Measurements from ENCODE around the gene MGLL. TPM values are rescaled to one million over a fixed set of nuclear protein-coding genes. Genes with fewer than 3 reads are reported as not detected.
A peak's percentile ranks its signal among the peaks of the same experiment; 100 is the strongest.

The MGLL gene
- total RNA-seq, 2 experiments from 2014 or later: 0.28 to 0.38 TPM

GRCh38 chr3:127730171-127730570 lies 92.1 kb downstream of the MGLL start:
- Mint-ChIP-seq H3K9me3 (no peaks in the 10 kb centered on the region), H3K4me1 (ENCODE audit: low read depth) (no peaks in the 10 kb centered on the region), H3K27me3 (peaks cover 16% of the 10 kb centered on the region), H3K4me3 (no peak overlapping the region), H3K36me3 (ENCODE audit: low read depth) (no peaks in the 10 kb centered on the region), H3K27ac (no peak overlapping the region)
- Histone ChIP-seq H3K27ac (ENCODE audit: low read depth in 1 of 2, low read length in 2 of 2) (no peak overlapping the region), H3K4me3 (ENCODE audit: low read length) (no peak overlapping the region), H3K4me1 (ENCODE audit: insufficient read depth, low read length) (peaks cover 5% of the 10 kb centered on the region), H3K36me3 (ENCODE audit: insufficient read depth, low read length) (no peaks in the 10 kb centered on the region), H3K9me3 (ENCODE audit: control insufficient read depth in 1 of 2, insufficient read depth in 1 of 2, low read length in 2 of 2) (no peaks in the 10 kb centered on the region), H3K27me3 (ENCODE audit: control insufficient read depth in 1 of 2, insufficient read depth in 2 of 2, low read length in 2 of 2) (peaks cover 0 to 3% of the 10 kb centered on the region in 2 experiments)
- ChIA-PET CTCF (no interaction called here), POLR2A (no interaction called here)
- DNase-seq (no peak), ATAC-seq (ENCODE audit: poor library complexity) (no peak)
- intact Hi-C loops (cut with DNase I, micrococcal nuclease): no loop called here
- TF ChIP-seq CTCF (IDR thresholded peaks at IDR 0.05): no peak

GRCh38 chr3:127729556-127730056 lies 92.7 kb downstream of the MGLL start:
- no peak overlapping the region for H3K27ac ChIP-seq (ENCODE audit: low read depth in 1 of 2, low read length in 2 of 2)

GRCh38 chr3:127728417-127729015 lies 93.8 kb downstream of the MGLL start:
- ChIA-PET CTCF (no interaction called here), POLR2A (no interaction called here)
- no peak for ATAC-seq (ENCODE audit: poor library complexity)
- no peak overlapping the region for H3K4me3 Mint-ChIP-seq
- H3K36me3 ChIP-seq (ENCODE audit: insufficient read depth, low read length): no peaks in the 10 kb centered on the region
- no peak overlapping the region for H3K27ac Mint-ChIP-seq
- intact Hi-C loops (cut with DNase I, micrococcal nuclease): no loop called here
- H3K4me1 ChIP-seq (ENCODE audit: insufficient read depth, low read length): no peaks in the 10 kb centered on the region
- no peaks in the 10 kb centered on the region for H3K9me3 Mint-ChIP-seq
- H3K27me3 Mint-ChIP-seq: peaks cover 9% of the 10 kb centered on the region
- H3K27me3 ChIP-seq (ENCODE audit: control insufficient read depth in 1 of 2, insufficient read depth in 2 of 2, low read length in 2 of 2): no peaks in the 10 kb centered on the region
- DNase-seq: no peak
- no peaks in the 10 kb centered on the region for H3K4me1 Mint-ChIP-seq (ENCODE audit: low read depth)
- no peak overlapping the region for H3K4me3 ChIP-seq (ENCODE audit: low read length)
- H3K27ac ChIP-seq (ENCODE audit: low read depth in 1 of 2, low read length in 2 of 2): no peak overlapping the region
- no peak for TF ChIP-seq CTCF (IDR thresholded peaks at IDR 0.05)
- no peaks in the 10 kb centered on the region for H3K9me3 ChIP-seq (ENCODE audit: control insufficient read depth in 1 of 2, insufficient read depth in 1 of 2, low read length in 2 of 2)
- no peaks in the 10 kb centered on the region for H3K36me3 Mint-ChIP-seq (ENCODE audit: low read depth)

More at GRCh38 chr3:127729556-127730056, 92.7 kb downstream of the MGLL start:
- intact Hi-C loops (cut with DNase I, micrococcal nuclease): no loop called here
- no peak overlapping the region for H3K4me3 Mint-ChIP-seq
- peaks cover 11% of the 10 kb centered on the region for H3K27me3 Mint-ChIP-seq
- Histone ChIP-seq H3K9me3 (ENCODE audit: control insufficient read depth in 1 of 2, insufficient read depth in 1 of 2, low read length in 2 of 2) (no peaks in the 10 kb centered on the region), H3K4me3 (ENCODE audit: low read length) (no peak overlapping the region), H3K27me3 (ENCODE audit: control insufficient read depth in 1 of 2, insufficient read depth in 2 of 2, low read length in 2 of 2) (peaks cover 0 to 3% of the 10 kb centered on the region in 2 experiments), H3K4me1 (ENCODE audit: insufficient read depth, low read length) (peaks cover 2% of the 10 kb centered on the region), H3K36me3 (ENCODE audit: insufficient read depth, low read length) (no peaks in the 10 kb centered on the region)
- no peaks in the 10 kb centered on the region for H3K4me1 Mint-ChIP-seq (ENCODE audit: low read depth)
- ChIA-PET POLR2A (no interaction called here), CTCF (no interaction called here)
- no peak for TF ChIP-seq CTCF (IDR thresholded peaks at IDR 0.05)
- H3K27ac Mint-ChIP-seq: no peak overlapping the region
- no peaks in the 10 kb centered on the region for H3K36me3 Mint-ChIP-seq (ENCODE audit: low read depth)
- H3K9me3 Mint-ChIP-seq: no peaks in the 10 kb centered on the region
- DNase-seq: peak in 3 of 14 experiments; percentile 19 to 57 (median 38)
- no peak for ATAC-seq (ENCODE audit: poor library complexity)

Measured in CD4-positive, alpha-beta T cell (primary cell).